ENCODE data around the gene SMAD6.

The SMAD6 gene

GRCh38 chr15:66722757-66723540 is 20.9 kb downstream of the SMAD6 start:
- peaks cover 18% of the 10 kb centered on the region for H3K36me3 ChIP-seq (ENCODE audit: insufficient read depth, low read length)

GRCh38 chr15:66723826-66724731 is 22.0 kb downstream of the SMAD6 start:
- no peaks in the 10 kb centered on the region for H3K9me3 ChIP-seq (ENCODE audit: low read length)
- peaks cover 18% of the 10 kb centered on the region for H3K36me3 ChIP-seq (ENCODE audit: insufficient read depth, low read length)
- H3K27me3 ChIP-seq (ENCODE audit: insufficient read depth, low read length) = no peaks in the 10 kb centered on the region
- no peak overlapping the region for H3K4me3 ChIP-seq (ENCODE audit: low read length)
- no peak overlapping the region for H2AFZ ChIP-seq (ENCODE audit: low read depth, low read length)
- peaks cover 5% of the 10 kb centered on the region for H3K4me1 ChIP-seq (ENCODE audit: insufficient read depth, low read length)

More at GRCh38 chr15:66722757-66723540, 20.9 kb downstream of the SMAD6 start:
- Histone ChIP-seq H3K9me3 (ENCODE audit: low read length) (no peaks in the 10 kb centered on the region), H2AFZ (ENCODE audit: low read depth, low read length) (no peak overlapping the region), H3K27me3 (ENCODE audit: insufficient read depth, low read length) (no peaks in the 10 kb centered on the region), H3K4me1 (ENCODE audit: insufficient read depth, low read length) (no peaks in the 10 kb centered on the region), H3K4me3 (ENCODE audit: low read length) (no peak overlapping the region)

DNA sequence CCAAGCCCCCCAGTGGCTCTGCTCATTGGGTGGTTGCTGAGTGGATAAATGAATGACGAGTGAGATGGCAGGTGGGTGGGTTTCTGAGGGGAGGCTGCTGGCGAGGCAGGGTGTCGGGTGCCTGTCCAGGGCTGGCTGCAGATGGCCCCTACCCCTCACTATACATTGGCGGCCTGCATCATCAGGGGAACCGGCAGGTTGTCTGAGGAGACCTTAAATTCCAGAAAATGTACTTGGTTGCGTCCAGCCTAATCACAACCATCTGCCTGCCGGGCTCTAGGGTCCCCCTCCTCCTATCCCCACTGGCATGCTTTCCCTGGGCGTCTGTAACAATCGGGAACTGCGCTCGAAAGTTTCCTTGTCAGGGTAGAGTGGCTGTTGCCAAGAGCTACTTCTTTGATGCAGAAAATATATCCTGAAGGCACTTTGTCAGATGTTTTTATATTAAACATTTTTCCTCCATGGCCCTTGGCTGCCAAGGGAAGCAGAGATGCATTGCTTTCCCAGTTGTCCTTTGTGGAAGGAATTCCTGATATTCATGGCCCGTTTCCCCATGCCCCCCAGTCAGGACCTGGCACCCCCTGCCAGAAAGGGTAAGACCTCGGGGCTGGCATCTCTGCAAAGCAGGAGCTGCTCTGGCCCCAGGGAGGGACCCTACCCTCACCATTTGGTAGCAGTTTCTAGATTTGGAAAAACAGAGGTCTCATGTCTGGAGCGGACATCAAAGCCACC is 22.9 kb downstream of the SMAD6 start:
- Histone ChIP-seq H3K4me3 (ENCODE audit: low read length) (no peak overlapping the region), H3K4me1 (ENCODE audit: insufficient read depth, low read length) (peaks cover 12% of the 10 kb centered on the region), H3K27me3 (ENCODE audit: insufficient read depth, low read length) (no peaks in the 10 kb centered on the region), H3K9me3 (ENCODE audit: low read length) (no peaks in the 10 kb centered on the region), H2AFZ (ENCODE audit: low read depth, low read length) (no peak overlapping the region), H3K36me3 (ENCODE audit: insufficient read depth, low read length) (peaks cover 15% of the 10 kb centered on the region)

DNA sequence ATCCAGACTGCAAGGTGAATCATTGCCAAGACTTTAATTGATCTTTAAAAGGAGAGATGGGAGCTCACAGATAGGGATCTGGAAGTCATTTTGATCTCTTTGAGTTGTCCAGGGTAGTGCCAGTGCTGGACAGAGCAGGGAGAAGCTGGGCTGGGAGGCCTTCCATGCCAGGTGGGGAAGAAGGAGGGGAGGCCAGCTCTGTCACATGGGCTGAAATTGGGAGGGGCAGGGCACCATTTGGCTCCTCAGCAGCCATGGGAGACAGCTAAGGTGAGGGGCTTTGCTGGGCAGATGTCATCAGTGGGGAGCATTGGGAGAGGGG is 23.4 kb downstream of the SMAD6 start:
- Histone ChIP-seq H3K36me3 (ENCODE audit: insufficient read depth, low read length) (peaks cover 15% of the 10 kb centered on the region), H3K4me1 (ENCODE audit: insufficient read depth, low read length) (peaks cover 13% of the 10 kb centered on the region)

GRCh38 chr15:66726386-66726785 is 24.4 kb downstream of the SMAD6 start:
- Histone ChIP-seq H3K27me3 (ENCODE audit: insufficient read depth, low read length) (no peaks in the 10 kb centered on the region), H2AFZ (ENCODE audit: low read depth, low read length) (no peak overlapping the region), H3K36me3 (ENCODE audit: insufficient read depth, low read length) (peaks cover 7% of the 10 kb centered on the region), H3K4me3 (ENCODE audit: low read length) (no peak overlapping the region), H3K4me1 (ENCODE audit: insufficient read depth, low read length) (peaks cover 13% of the 10 kb centered on the region), H3K9me3 (ENCODE audit: low read length) (no peaks in the 10 kb centered on the region)

More for the DNA sequence above, 23.4 kb downstream of the SMAD6 start:
- Histone ChIP-seq H3K4me3 (ENCODE audit: low read length) (no peak overlapping the region), H3K9me3 (ENCODE audit: low read length) (no peaks in the 10 kb centered on the region), H2AFZ (ENCODE audit: low read depth, low read length) (no peak overlapping the region), H3K27me3 (ENCODE audit: insufficient read depth, low read length) (no peaks in the 10 kb centered on the region)

- Histone ChIP-seq H3K27me3 (ENCODE audit: insufficient read depth, low read length) (no peaks in the 10 kb centered on the region), H3K36me3 (ENCODE audit: insufficient read depth, low read length) (peaks cover 7% of the 10 kb centered on the region), H3K4me1 (ENCODE audit: insufficient read depth, low read length) (peaks cover 14% of the 10 kb centered on the region), H3K9me3 (ENCODE audit: low read length) (no peaks in the 10 kb centered on the region), H3K4me3 (ENCODE audit: low read length) (no peak overlapping the region), H2AFZ (ENCODE audit: low read depth, low read length) (no peak overlapping the region)
These were observed 27.4 kb downstream of the SMAD6 start for GRCh38 chr15:66729331-66729951.

GRCh38 chr15:66730168-66731021 is 28.4 kb downstream of the SMAD6 start:
- Histone ChIP-seq H3K36me3 (ENCODE audit: insufficient read depth, low read length) (peaks cover 7% of the 10 kb centered on the region), H3K4me1 (ENCODE audit: insufficient read depth, low read length) (peaks cover 14% of the 10 kb centered on the region), H3K4me3 (ENCODE audit: low read length) (no peak overlapping the region), H3K9me3 (ENCODE audit: low read length) (no peaks in the 10 kb centered on the region), H2AFZ (ENCODE audit: low read depth, low read length) (no peak overlapping the region), H3K27me3 (ENCODE audit: insufficient read depth, low read length) (no peaks in the 10 kb centered on the region)

DNA sequence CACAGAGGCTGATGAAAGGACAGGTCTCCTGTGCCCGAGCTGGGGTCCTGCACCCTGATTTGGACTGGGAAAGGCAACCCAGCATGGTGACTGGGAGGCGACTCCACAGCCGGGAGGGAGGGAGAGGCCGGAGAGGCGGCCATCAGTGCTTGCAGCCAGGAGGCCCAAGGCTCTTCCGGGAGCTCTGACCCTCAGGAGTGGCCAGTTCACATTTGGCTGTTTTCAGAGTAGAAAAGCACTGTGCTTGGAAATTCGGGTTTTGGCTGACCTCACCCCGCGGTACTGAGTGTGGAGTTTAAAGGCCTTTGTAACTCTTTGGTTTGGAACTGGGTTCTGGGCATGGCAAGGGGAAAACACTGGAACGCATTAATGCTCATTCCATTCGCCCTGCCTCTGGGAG is 31.9 kb downstream of the SMAD6 start:
- Histone ChIP-seq H3K4me1 (ENCODE audit: insufficient read depth, low read length) (peaks cover 11% of the 10 kb centered on the region), H3K4me3 (ENCODE audit: low read length) (no peak overlapping the region), H3K9me3 (ENCODE audit: low read length) (no peaks in the 10 kb centered on the region), H3K36me3 (ENCODE audit: insufficient read depth, low read length) (peaks cover under 1% of the 10 kb centered on the region), H3K27me3 (ENCODE audit: insufficient read depth, low read length) (no peaks in the 10 kb centered on the region), H2AFZ (ENCODE audit: low read depth, low read length) (no peak overlapping the region)

- H2AFZ ChIP-seq (ENCODE audit: low read depth, low read length) = no peak overlapping the region
- H3K4me3 ChIP-seq (ENCODE audit: low read length) = no peak overlapping the region
- no peaks in the 10 kb centered on the region for H3K27me3 ChIP-seq (ENCODE audit: insufficient read depth, low read length)
- no peaks in the 10 kb centered on the region for H3K9me3 ChIP-seq (ENCODE audit: low read length)
- peaks cover 2% of the 10 kb centered on the region for H3K4me1 ChIP-seq (ENCODE audit: insufficient read depth, low read length)
- no peaks in the 10 kb centered on the region for H3K36me3 ChIP-seq (ENCODE audit: insufficient read depth, low read length)
These were observed 33.2 kb downstream of the SMAD6 start for GRCh38 chr15:66734961-66735908.

GRCh38 chr15:66735909-66736305 is 33.9 kb downstream of the SMAD6 start:
- no peaks in the 10 kb centered on the region for H3K27me3 ChIP-seq (ENCODE audit: insufficient read depth, low read length)
- H3K9me3 ChIP-seq (ENCODE audit: low read length) = no peaks in the 10 kb centered on the region
- H2AFZ ChIP-seq (ENCODE audit: low read depth, low read length) = no peak overlapping the region
- no peak overlapping the region for H3K4me3 ChIP-seq (ENCODE audit: low read length)
- peaks cover 2% of the 10 kb centered on the region for H3K4me1 ChIP-seq (ENCODE audit: insufficient read depth, low read length)
- H3K36me3 ChIP-seq (ENCODE audit: insufficient read depth, low read length) = no peaks in the 10 kb centered on the region

DNA sequence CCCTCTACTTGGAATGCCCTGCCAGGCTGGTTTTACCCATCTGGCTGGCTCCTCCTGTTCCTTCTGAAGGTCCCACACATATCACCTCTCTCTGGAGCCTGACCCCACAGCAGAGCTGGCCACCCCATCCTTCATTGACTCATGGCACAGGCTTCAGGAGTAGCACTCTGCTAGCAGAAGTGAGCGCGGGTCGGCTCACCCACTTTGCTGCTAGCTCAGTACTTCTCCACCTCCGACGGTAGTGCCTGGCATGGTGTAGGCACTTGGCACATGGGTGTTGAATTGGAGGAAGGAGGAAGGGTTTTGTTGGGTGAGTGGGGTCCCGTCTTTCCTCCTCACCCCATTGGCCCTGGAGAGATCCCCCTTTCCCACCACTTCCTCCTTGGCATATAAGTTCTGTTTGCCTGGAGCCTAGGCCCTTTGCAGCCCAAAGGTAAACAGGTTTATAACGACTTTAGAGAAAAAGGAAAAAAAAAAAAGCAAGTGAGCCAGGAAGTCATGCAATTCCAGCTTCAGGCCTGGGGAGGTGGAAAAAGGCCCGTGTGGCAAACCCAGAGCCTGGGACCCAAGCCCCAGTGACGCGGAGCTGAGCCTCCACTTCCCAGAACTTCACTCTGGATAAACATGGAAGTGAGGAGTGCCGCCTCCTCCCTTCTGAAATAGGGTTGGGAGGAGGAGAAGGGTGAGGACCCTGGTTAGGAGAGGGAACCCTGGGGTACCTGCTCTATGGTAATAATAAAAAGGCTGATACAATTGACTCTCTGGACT is 35.4 kb downstream of the SMAD6 start:
- H3K4me1 ChIP-seq (ENCODE audit: insufficient read depth, low read length) = peaks cover 2% of the 10 kb centered on the region
- no peak overlapping the region for H3K4me3 ChIP-seq (ENCODE audit: low read length)
- H3K27me3 ChIP-seq (ENCODE audit: insufficient read depth, low read length) = no peaks in the 10 kb centered on the region
- no peaks in the 10 kb centered on the region for H3K9me3 ChIP-seq (ENCODE audit: low read length)
- H2AFZ ChIP-seq (ENCODE audit: low read depth, low read length) = no peak overlapping the region
- no peaks in the 10 kb centered on the region for H3K36me3 ChIP-seq (ENCODE audit: insufficient read depth, low read length)

All from neuron (in vitro differentiated cells).